Measurements from ENCODE around the gene ALDH3A1. TPM values are rescaled to one million over a fixed set of nuclear protein-coding genes. Genes with fewer than 3 reads are reported as not detected.
A peak's percentile ranks its signal among the peaks of the same experiment; 100 is the strongest.

ALDH3A1 gene
- total and polyA plus RNA-seq, 3 donors from 2014 or later: 3.2 to 5.6 (median 4.2) TPM

DNA sequence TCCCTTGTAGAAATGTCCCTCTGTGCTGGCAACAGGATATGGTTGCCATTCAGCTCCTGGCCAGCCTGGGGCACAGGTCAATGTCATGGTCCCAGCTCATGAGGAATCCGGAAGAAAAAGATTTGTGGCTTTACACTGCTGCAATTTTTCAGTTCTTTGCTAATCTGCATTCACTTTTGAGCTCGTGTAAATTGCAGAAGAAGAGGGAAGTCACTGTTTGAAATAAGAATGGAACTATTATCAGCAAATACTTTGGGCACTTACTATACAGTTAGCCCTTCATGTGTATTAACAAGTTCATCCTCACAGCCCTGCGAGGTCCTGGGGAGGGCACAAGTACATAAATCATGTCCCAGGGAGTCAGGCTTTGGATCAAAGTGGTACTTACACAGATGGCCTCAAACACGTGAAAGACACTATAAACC lies 45.9 kb downstream of the ALDH3A1 start:
- intact Hi-C loops (cut with DNase I; ENCODE audit: low total_unique reads): no loop called here
- H3K36me3 ChIP-seq (ENCODE audit: low read depth, missing control alignments): no peaks in the 10 kb centered on the region
- TF ChIP-seq, protein P1, sequence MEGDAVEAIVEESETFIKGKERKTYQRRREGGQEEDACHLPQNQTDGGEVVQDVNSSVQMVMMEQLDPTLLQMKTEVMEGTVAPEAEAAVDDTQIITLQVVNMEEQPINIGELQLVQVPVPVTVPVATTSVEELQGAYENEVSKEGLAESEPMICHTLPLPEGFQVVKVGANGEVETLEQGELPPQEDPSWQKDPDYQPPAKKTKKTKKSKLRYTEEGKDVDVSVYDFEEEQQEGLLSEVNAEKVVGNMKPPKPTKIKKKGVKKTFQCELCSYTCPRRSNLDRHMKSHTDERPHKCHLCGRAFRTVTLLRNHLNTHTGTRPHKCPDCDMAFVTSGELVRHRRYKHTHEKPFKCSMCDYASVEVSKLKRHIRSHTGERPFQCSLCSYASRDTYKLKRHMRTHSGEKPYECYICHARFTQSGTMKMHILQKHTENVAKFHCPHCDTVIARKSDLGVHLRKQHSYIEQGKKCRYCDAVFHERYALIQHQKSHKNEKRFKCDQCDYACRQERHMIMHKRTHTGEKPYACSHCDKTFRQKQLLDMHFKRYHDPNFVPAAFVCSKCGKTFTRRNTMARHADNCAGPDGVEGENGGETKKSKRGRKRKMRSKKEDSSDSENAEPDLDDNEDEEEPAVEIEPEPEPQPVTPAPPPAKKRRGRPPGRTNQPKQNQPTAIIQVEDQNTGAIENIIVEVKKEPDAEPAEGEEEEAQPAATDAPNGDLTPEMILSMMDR (IDR thresholded peaks at IDR 0.05): no peak
- no peak for TF ChIP-seq POLR2A (IDR thresholded peaks at IDR 0.05)
- H3K27me3 ChIP-seq: no peaks in the 10 kb centered on the region
- DNase-seq: peak; percentile 2
- peaks cover 15% of the 10 kb centered on the region for H3K4me1 ChIP-seq
- 68 to 75% methylated on average over 4 of the region's 4 CpGs for WGBS, 2 donors
- H3K4me3 ChIP-seq: no peak overlapping the region
- peak overlapping the region in 1 of 2 donors; percentile 30 for H3K27ac ChIP-seq
- H3K9me3 ChIP-seq: no peaks in the 10 kb centered on the region

Other genes with a start within 250 kb of the ALDH3A1 start
- gene SLC47A1, start 214.4 kb downstream of the ALDH3A1 start, total RNA-seq: 10 to 100 TPM; 20.1 to 97.3 TPM
- gene SLC47A1, start 214.4 kb downstream of the ALDH3A1 start, polyA plus RNA-seq (ENCODE audit: insufficient read depth, low read depth, low replicate concordance): 39.8 TPM
- 100 to 1,000 TPM in 1 of 2 donors, 10 to 100 TPM in 1; 100.0 to 125 TPM for gene ALDH3A2, start 99.5 kb downstream of the ALDH3A1 start, total RNA-seq
- gene ALDH3A2, start 99.5 kb downstream of the ALDH3A1 start, polyA plus RNA-seq (ENCODE audit: insufficient read depth, low read depth, low replicate concordance): 76.0 TPM
- gene SLC47A2, start 31.7 kb downstream of the ALDH3A1 start, total RNA-seq: under 1 TPM; 0.16 to 0.50 TPM
- 1.1 TPM for gene SLC47A2, start 31.7 kb downstream of the ALDH3A1 start, polyA plus RNA-seq (ENCODE audit: insufficient read depth, low read depth, low replicate concordance)
- 10 to 100 TPM; 69.2 to 87.2 TPM for gene ULK2, start 119.6 kb upstream of the ALDH3A1 start, total RNA-seq
- 112 TPM for gene ULK2, start 119.6 kb upstream of the ALDH3A1 start, polyA plus RNA-seq (ENCODE audit: insufficient read depth, low read depth, low replicate concordance)
- 10 to 100 TPM; 38.4 to 40.0 TPM for gene AKAP10, start 229.5 kb upstream of the ALDH3A1 start, total RNA-seq
- gene AKAP10, start 229.5 kb upstream of the ALDH3A1 start, polyA plus RNA-seq (ENCODE audit: insufficient read depth, low read depth, low replicate concordance): 36.0 TPM